ENCODE measurements around the gene ORAI2. TPM values are rescaled to one million over a fixed set of nuclear protein-coding genes. Genes with fewer than 3 reads are reported as not detected.
"Not testable (repeated sequence)": the region's sequence is repeated elsewhere in the genome, so short reads cannot be mapped to it uniquely, and the experiment has no call there.

Gene ORAI2
- total RNA-seq = 57.9 and 106 TPM in 2 replicates

DNA sequence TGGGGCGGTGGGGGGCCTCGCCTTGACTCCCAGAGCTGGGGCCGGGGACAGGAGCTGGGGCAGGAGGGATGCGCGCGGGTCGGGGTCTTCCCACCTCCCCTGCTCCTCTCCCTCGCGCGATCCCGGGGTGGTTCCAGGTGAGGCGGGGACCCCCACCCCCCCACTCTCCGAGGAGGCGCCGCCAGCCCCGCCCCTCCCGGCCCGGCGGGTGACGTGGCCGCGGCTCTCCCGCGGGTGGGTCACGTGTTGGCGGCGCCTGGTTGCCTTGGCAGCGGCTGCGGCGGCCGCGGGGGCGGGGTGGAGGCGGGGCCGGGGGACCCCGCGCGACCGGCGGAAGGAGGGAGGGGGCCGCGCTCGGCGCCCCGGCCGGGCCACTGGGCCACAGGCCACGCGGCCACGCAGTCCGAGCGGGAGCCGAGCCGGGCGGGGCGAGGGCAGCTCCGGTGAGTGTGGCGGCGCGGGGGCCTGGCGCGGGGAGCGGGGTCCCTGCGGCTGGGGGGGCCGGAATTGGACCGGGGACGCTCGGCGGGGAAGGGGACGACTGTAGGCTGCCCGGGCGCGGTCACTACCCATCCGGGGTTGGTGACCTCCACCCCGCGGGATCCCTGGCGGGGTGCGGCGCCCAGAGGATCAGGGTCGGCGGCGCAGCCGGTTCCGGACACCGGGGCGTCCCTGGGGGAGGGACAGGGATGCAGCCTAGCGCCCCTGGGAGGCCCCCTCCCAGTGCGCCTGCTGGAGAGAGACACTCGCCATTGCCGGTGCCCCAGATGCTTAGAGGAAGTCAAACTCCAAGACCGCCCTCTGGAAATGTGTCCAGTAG lies at the start of gene ORAI2:
Gene ORAI2 (plus strand): TSS at position 357 of the 820 bp plus-strand sequence. CDS start 5,382 bp downstream, outside the sequence.
- DNase-seq (ENCODE audit: low read depth in 2 of 2) = peak; percentile 36 to 75

DNA sequence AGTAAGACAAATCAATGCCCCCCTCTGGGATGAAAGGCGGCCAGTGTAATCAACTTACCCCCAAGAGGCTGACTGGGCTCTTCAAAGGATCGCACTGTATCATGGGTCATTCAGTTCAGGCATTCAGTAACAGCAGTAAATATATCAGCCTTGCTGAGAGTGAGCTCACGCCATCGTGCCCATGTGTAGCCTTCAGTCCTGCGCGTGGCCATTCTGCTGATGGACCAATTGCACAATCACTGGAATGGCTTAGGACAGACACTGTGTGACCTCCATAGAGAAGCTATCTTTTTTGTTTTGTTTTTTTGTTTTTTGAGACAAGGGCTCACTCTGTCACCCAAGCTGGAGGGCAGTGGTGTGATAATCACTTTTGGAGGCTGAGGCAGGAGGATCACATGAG lies 46.3 kb upstream of the ORAI2 start:
- DNase-seq (ENCODE audit: low read depth in 2 of 2) = no peak

- no peak for DNase-seq (ENCODE audit: low read depth in 2 of 2)
Observed at GRCh38 chr7:102389810-102390209, 43.6 kb upstream of the ORAI2 start.

DNA sequence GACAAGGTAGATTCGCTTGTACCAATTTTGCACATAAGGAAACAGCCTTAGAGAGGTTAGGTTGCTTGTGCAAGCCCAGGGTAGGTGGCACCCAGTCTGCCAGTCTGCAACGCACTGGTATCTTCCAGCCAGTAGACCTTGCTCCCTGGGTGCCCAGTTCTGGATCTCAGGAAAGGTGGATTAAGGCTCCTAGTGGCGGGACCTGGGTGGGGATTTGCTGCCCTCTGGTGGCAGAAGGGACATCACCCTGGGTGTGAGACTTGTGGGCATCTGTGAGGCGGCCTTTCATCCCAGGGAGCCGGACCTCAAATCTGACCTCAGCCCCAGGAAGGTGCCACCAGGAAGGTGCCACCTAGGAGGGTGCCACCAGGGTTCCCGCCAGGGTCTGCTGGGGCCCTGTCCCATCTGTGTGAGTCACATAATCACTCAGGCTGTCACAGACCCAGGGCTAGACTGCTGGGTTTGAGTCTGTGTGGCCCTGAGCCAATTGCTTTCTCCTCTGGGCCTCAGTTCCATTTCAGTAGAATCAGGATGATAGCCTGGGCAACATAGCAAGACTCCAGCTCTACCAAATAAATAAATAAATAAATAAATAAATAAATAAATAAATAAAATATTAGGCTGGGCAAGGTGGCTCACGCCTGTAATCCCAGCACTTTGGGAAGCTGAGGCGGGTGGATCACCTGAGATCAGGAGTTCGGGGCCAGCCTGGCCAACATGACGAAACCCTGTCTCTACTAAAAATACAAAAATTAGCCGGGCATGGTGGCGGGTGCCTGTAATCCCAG lies 42.5 kb upstream of the ORAI2 start:
- DNase-seq (ENCODE audit: low read depth in 2 of 2) = peak; percentile 50 to 76

- DNase-seq (ENCODE audit: low read depth in 2 of 2) = no peak
Observed at GRCh38 chr7:102392330-102392729, 41.0 kb upstream of the ORAI2 start.

DNA sequence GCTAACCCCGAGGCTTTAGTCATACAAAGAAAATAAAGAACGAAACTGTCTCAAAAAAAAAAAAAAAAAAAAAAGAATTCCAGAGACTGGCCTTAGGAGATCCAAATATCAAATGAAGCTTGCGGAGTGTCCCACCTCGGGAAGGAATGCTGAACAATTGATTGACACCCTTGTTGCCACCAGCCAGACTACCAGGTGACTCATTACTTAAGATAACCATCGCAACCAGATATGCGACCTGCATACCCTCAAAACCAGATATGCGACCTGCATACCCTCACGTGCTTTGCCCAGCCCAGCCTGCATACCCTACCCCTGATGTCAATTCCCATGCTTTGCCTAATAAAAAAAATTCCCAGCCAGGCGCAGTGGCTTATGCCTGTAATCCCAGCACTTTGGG lies 39.9 kb upstream of the ORAI2 start:
- peak in 1 of 2 donors; percentile 22 for DNase-seq (ENCODE audit: low read depth in 2 of 2)

DNA sequence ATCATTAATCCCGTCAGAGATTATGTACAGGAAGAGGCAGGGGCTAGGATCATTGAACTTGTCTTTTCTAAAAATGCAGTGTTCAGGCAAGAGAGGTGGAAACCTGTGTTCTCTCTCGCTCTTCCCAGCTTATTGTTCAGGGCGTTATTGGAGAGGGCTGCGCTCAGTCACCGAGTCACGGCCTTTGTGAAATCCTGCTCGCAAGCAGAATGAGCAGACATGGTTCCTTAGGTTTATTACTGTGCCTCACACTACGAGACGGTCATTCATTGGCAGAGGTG lies 37.8 kb upstream of the ORAI2 start:
- DNase-seq (ENCODE audit: low read depth in 2 of 2) = no peak

DNA sequence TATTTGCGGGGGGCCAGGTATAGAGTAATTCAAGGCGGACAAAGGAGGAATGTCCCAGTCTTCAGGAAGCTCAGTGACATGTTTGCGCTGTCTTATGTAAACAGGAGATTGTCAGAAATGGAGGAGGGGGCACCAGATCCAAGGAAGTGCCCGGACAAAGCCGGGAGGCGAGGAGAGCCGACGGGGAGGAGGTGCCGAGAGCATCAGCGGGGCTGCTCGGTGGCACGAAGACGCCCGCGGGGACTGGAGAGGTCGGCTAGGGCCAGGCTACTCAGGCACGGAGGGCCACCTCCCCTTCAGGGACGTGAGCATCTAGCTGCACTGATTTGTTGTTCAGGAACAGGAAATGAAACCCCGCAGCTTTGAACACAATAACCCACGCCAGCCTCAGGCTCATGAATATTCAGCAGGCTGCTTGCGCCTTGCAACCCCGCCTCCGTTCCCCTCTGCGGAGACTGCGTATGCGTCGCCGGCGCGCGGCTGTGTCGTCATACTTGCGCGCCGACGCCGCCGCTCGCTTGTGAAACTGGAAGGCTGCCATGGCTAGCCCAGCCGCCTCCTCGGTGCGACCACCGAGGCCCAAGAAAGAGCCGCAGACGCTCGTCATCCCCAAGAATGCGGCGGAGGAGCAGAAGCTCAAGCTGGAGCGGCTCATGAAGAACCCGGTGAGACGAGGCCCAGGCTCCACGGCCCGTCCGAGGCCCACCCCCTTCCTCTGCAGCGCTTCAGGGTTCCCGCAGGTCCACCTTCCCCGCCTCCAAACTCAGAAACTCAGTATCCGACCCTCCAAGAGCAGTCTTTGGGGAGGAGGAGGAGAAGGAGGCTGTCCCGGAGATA lies 37.3 kb upstream of the ORAI2 start, which contains the start of gene PRKRIP1:
Gene PRKRIP1 (plus strand): TSS at position 491 of the 837 bp plus-strand sequence. CDS start 49 bp downstream, at position 540.
- DNase-seq (ENCODE audit: low read depth in 2 of 2) = peak; percentile 85 to 91

GRCh38 chr7:102396710-102397019 lies 36.7 kb upstream of the ORAI2 start:
- no peak for DNase-seq (ENCODE audit: low read depth in 2 of 2)

DNA sequence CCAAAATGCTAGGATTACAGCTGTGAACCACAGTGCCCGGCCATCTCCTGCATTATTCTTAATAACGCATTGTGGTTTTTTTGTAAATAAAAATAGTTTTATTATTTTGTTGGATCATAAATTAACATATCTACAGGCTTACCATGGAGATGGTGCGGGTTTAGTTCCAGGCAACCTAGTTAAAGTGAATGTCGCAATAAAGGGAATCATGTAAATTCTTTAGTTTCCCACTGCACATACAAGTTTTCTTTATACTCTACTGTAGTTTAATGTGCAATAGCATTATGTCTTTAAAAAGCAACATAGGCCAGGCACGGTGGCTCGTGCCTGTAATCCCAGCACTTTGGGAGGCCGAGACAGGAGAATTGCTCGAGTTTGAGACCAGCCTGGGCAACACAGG lies 34.8 kb upstream of the ORAI2 start:
- DNase-seq (ENCODE audit: low read depth in 2 of 2) = no peak

GRCh38 chr7:102400360-102400759 lies 33.0 kb upstream of the ORAI2 start:
- DNase-seq (ENCODE audit: low read depth in 2 of 2) = no peak

GRCh38 chr7:102403563-102403962 lies 29.8 kb upstream of the ORAI2 start:
- no peak for DNase-seq (ENCODE audit: low read depth in 2 of 2)

DNA sequence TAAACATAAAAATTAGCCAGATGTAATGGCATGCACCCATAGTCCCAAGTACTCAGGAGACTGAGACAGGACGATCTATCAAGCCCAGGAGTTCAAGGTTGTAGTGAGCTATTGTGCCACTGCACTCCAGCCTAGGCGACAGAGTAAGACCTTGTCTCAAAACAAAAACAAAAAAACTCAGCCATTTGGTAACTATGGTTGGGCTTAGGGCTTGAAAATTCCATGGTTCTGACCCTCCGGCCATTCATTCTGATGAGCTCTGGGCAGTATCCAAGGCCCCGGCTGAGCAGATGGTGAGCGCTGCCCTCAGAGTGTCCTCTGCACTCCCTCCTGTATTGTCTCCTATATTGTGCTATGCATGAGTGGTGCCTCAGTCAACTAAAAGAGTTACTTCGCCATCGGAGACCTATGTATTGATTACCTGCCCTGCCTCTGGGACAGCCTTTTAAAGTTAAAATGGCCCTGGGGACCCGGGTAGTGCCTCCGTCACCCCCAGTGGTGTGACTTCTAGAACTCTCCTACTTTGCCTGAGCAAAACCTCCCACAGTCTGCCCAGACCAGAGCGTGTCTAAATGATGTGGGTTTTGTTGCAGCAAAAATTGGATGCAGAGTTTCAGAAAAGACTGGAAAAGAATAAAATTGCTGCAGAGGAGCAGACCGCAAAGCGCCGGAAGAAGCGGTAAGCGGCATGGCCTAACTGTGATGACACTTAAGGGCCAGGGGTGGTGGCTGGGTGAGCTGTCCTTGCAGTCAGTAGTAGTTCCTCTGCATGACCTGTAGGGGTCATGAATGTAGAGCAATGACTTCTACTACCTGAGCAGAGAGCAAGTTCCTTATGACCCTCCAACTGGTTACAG lies 29.1 kb upstream of the ORAI2 start:
- peak; percentile 34 to 68 for DNase-seq (ENCODE audit: low read depth in 2 of 2)

DNA sequence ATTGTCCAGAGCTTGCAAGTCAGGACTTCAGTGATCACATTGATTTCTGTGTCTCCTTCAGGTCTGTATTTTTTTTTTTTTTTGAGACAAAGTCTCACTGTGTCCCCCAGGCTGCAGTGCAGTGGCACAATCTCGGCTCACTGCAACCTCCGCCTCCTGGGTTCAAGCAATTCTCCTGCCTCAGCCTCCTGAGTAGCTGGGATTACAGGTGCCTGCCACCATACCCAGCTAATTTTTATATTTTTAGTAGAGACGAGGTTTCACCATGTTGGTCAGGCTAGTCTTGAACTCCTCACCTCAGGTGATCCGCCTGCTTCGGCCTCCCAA lies 28.6 kb upstream of the ORAI2 start:
- DNase-seq (ENCODE audit: low read depth in 2 of 2) = not testable (repeated sequence)

GRCh38 chr7:102407910-102408309 lies 25.5 kb upstream of the ORAI2 start:
- DNase-seq (ENCODE audit: low read depth in 2 of 2) = no peak

GRCh38 chr7:102408530-102408929 lies 24.8 kb upstream of the ORAI2 start:
- not testable (repeated sequence) for DNase-seq (ENCODE audit: low read depth in 2 of 2)

GRCh38 chr7:102409340-102409739 lies 24.0 kb upstream of the ORAI2 start:
- DNase-seq (ENCODE audit: low read depth in 2 of 2) = no peak

DNA sequence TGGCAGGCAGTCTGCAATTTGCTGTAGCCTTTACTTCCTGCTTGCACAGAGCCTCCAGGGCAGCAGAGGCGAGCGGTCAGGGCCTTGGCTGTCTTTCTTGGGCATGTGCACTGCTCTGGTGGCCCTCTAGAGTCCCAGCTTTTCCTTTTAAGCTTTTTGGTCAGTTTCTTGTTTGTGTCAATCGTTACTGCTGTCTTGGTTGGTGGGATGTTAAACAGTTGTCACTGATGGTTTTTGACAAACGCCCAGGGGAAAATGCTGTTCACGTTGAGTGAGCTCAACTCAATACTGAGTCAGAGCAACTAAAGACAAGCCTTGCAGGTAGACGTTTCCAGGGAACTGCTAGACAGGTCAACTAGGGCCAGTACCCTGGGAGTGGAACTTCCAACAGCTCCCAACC lies 23.3 kb upstream of the ORAI2 start:
- no peak for DNase-seq (ENCODE audit: low read depth in 2 of 2)

- no peak for DNase-seq (ENCODE audit: low read depth in 2 of 2)
Observed at GRCh38 chr7:102410918-102411317, 22.5 kb upstream of the ORAI2 start.

DNA sequence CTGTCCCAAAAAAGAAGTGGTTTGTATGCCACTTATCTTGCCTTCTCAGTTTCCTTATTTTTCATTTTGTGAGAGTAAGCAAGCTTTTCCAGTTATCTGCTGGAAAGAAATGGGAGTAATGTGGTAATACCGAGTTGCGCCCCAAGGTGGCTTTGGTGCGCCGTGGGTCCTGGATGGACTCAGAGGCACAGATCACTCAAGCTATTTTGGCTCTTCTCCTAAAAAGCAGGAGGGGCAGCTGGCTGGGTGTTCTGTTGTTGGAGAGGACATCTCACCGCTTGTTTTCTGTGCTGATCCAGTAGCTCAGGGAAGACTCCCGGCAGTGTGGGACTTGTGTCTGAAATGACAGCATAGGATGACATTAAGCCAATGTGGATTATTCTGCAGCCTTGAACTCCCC lies 20.8 kb upstream of the ORAI2 start:
- DNase-seq (ENCODE audit: low read depth in 2 of 2) = peak in 1 of 2 donors; percentile 39

GRCh38 chr7:102413091-102413490 lies 20.3 kb upstream of the ORAI2 start:
- DNase-seq (ENCODE audit: low read depth in 2 of 2) = no peak

Data from dermis microvascular lymphatic vessel endothelial cell (primary cell).